Mesendoderm (in vitro differentiated cells): ENCODE results near the gene EIF5B.

Experiments
- DNase-seq: peaks from one replicate; pipeline ENCODE4 v3.0.0; 2013
- H2AK5ac ChIP-seq: 2 replicates; pipeline ENCODE4 v1.6.1; 2013; ENCODE audit warnings: low read length, inconsistent platforms
- H2BK120ac ChIP-seq: 2 replicates; pipeline ENCODE4 v1.6.1; 2013; ENCODE audit warnings: low read depth, mild to moderate bottlenecking, low read length, moderate library complexity, mixed read lengths
- H2BK15ac ChIP-seq: replicated peaks from 2 replicates; pipeline ENCODE4 v1.6.1; 2013; ENCODE audit warnings: low read depth, mild to moderate bottlenecking, moderate library complexity
- H2BK5ac ChIP-seq: 2 replicates; pipeline ENCODE4 v1.6.1; 2013; ENCODE audit warnings: low read length, inconsistent platforms
- H3K18ac ChIP-seq: 2 replicates; pipeline ENCODE4 v1.6.1; 2013; ENCODE audit warnings: mild to moderate bottlenecking, low read length, mixed read lengths
- H3K23ac ChIP-seq: one replicate; pipeline ENCODE4 v1.6.1; 2013; ENCODE audit warnings: low read length
- H3K27ac ChIP-seq: 2 replicates; pipeline ENCODE4 v1.5.1; 2013; ENCODE audit warnings: low read depth, mild to moderate bottlenecking, inconsistent platforms, low read length, moderate library complexity
- H3K27me3 ChIP-seq: 2 replicates; pipeline ENCODE4 v1.6.1; 2013; ENCODE audit warnings: low read length, control low read depth, mild to moderate bottlenecking, inconsistent platforms; ENCODE audit not compliant: insufficient read depth, poor library complexity
- H3K36me3 ChIP-seq: 2 replicates; pipeline ENCODE4 v1.6.1; 2013; ENCODE audit warnings: low read length, inconsistent platforms; ENCODE audit not compliant: control insufficient read depth, insufficient read depth
- H3K4ac ChIP-seq: one replicate; pipeline ENCODE4 v1.6.1; 2013; ENCODE audit warnings: low read depth, mild to moderate bottlenecking, low read length, moderate library complexity
- H3K4me1 ChIP-seq: 2 replicates; pipeline ENCODE4 v1.6.1; 2013; ENCODE audit warnings: low read depth, low read length, inconsistent platforms; ENCODE audit not compliant: control insufficient read depth
- H3K4me2 ChIP-seq: 2 replicates; pipeline ENCODE4 v1.6.1; 2013; ENCODE audit warnings: low read length
- H3K4me3 ChIP-seq: 2 replicates; pipeline ENCODE4 v1.5.1; 2013; ENCODE audit warnings: mild to moderate bottlenecking, low read length
- H3K56ac ChIP-seq: one replicate; pipeline ENCODE4 v1.6.1; 2013; ENCODE audit warnings: low read length
- H3K79me1 ChIP-seq: 2 replicates; pipeline ENCODE4 v1.6.1; 2013; ENCODE audit warnings: low read length, inconsistent platforms
- H3K79me2 ChIP-seq: 2 replicates; pipeline ENCODE4 v1.6.1; 2013; ENCODE audit warnings: mild to moderate bottlenecking, low read length; ENCODE audit not compliant: control insufficient read depth, insufficient read depth
- H3K9ac ChIP-seq: 2 replicates; pipeline ENCODE4 v1.6.1; 2013; ENCODE audit warnings: low read length, inconsistent platforms
- H4K5ac ChIP-seq: one replicate; pipeline ENCODE4 v1.6.1; 2013; ENCODE audit warnings: low read length
- H4K8ac ChIP-seq: one replicate; pipeline ENCODE4 v1.6.1; 2013; ENCODE audit warnings: low read depth, mild to moderate bottlenecking, control low read depth, low read length, moderate library complexity
- WGBS: extraction: QIAGEN DNeasy Blood & Tissue Kit; methylation state at CpG from one replicate; pipeline ENCODE4 v1.1.7; 2013; ENCODE audit warnings: low lambda C conversion rate, missing lambda C conversion rate; ENCODE audit not compliant: insufficient coverage; ENCODE audit errors: extremely low coverage; 5-methylcytosine and 5-hydroxymethylcytosine counted together

The EIF5B gene

DNA sequence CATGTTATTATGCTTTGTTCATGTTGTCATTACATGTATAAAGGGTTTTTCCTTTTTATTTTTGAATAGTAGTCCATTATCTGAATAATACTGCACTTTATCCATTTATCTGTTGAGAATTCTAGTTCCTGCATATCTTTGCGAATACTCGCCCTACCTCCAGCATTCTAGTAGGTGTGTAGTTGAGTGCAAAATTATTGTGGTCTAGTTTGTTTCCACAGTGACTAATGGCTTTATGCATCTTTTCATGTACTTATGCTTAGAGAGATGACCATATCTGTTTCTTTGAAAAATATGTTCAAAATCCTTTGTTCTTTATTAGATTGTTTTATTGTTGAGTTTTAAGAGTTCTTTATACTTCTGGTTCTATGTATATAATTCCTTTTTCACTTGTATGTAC, 48.8 kb downstream of the EIF5B start:
- Histone ChIP-seq H3K4me3 (no peak overlapping the region), H3K36me3 (peaks cover 2% of the 10 kb centered on the region), H3K4me1 (no peaks in the 10 kb centered on the region), H3K27me3 (no peaks in the 10 kb centered on the region), H3K18ac (no peak overlapping the region), H3K56ac (no peak overlapping the region), H2BK15ac (no peak overlapping the region), H2AK5ac (no peak overlapping the region), H2BK5ac (no peak overlapping the region), H4K5ac (no peak overlapping the region), H3K4me2 (no peak overlapping the region), H3K79me2 (no peaks in the 10 kb centered on the region), H3K27ac (no peak overlapping the region), H3K9ac (no peak overlapping the region), H3K79me1 (no peaks in the 10 kb centered on the region), H4K8ac (no peak overlapping the region), H2BK120ac (no peak overlapping the region), H3K4ac (no peak overlapping the region), H3K23ac (no peak overlapping the region)
- no peak for DNase-seq
- WGBS = no CpG with 5 or more reads among the region's 2 CpGs

DNA sequence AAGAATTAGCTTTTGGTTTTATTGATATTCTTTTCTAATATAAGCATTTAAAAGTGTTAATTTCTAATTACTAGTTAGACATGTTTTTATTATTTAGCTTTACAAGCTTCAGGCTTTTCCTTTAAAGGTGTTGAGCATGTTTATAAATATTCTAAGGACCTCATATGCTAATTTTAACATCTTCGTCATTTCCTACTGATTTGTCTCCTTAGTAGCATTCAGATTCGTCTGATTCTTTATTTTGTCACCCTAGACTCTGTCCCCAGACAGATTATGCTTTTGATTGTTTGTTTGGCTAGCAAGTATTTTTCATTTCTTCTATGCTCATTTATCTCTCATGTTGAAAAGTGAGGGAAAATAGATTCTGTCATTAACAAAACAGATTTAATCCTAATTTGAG, 51.7 kb downstream of the EIF5B start:
- Histone ChIP-seq H3K4ac (no peak overlapping the region), H4K5ac (no peak overlapping the region), H2AK5ac (no peak overlapping the region), H3K27ac (no peak overlapping the region), H2BK5ac (no peak overlapping the region), H2BK120ac (no peak overlapping the region), H3K23ac (no peak overlapping the region), H3K79me1 (no peaks in the 10 kb centered on the region), H4K8ac (no peak overlapping the region), H3K9ac (no peak overlapping the region), H3K4me1 (no peaks in the 10 kb centered on the region), H3K4me3 (no peak overlapping the region), H3K79me2 (no peaks in the 10 kb centered on the region), H3K36me3 (peaks cover 6% of the 10 kb centered on the region), H3K56ac (no peak overlapping the region), H2BK15ac (no peak overlapping the region), H3K4me2 (no peak overlapping the region), H3K27me3 (no peaks in the 10 kb centered on the region), H3K18ac (no peak overlapping the region)
- no peak for DNase-seq
- no CpG with 5 or more reads among the region's 2 CpGs for WGBS

DNA sequence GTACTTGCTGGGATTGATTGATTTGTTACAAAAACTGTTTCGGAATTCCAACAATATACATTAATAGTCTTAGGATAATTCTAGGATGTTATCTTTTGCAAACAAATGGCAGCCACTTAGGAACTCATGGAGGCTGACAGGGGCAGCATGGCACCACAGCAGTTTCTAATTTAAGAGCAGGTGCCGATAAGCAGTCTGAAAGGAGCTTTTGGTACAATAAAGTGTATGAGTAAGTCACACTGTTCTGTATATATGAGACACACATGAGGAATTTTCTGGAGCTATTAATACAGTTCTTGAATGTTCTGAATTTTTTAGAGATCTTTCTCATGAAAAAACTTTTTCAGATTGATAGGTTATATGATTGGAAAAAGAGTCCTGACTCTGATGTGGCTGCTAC, 52.2 kb downstream of the EIF5B start:
- Histone ChIP-seq H3K56ac (no peak overlapping the region), H3K27me3 (no peaks in the 10 kb centered on the region), H3K9ac (no peak overlapping the region), H2BK15ac (no peak overlapping the region), H3K23ac (no peak overlapping the region), H3K4me3 (no peak overlapping the region), H2BK120ac (no peak overlapping the region), H3K79me2 (no peaks in the 10 kb centered on the region), H3K4ac (no peak overlapping the region), H2AK5ac (no peak overlapping the region), H3K18ac (no peak overlapping the region), H3K79me1 (no peaks in the 10 kb centered on the region), H3K36me3 (peaks cover 6% of the 10 kb centered on the region), H3K27ac (no peak overlapping the region), H4K8ac (no peak overlapping the region), H3K4me1 (no peaks in the 10 kb centered on the region), H4K5ac (no peak overlapping the region), H3K4me2 (no peak overlapping the region), H2BK5ac (no peak overlapping the region)
- WGBS = 100% methylated on average over 1 of the region's 2 CpGs
- no peak for DNase-seq

DNA sequence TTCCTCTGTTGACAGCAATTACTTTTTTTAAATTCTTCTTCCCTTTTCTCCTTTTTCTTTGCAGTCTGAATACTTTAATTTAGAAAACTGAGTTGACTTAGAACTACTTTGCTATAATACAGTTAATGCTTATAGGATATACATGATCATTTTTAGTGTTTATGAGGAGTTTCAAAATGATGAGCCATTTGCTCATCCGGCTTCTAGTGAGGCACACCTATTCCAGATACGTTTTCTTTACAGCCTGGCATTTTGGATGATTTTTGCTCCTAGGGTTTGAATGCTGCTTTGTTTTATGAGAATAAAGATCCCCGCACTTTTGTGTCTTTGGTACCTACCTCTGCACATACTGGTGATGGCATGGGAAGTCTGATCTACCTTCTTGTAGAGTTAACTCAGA, 52.8 kb downstream of the EIF5B start:
- no peak overlapping the region for H3K23ac ChIP-seq
- no peak overlapping the region for H2BK120ac ChIP-seq
- H4K5ac ChIP-seq = no peak overlapping the region
- no peak overlapping the region for H3K4ac ChIP-seq
- no peak for DNase-seq
- no peaks in the 10 kb centered on the region for H3K79me2 ChIP-seq
- no peaks in the 10 kb centered on the region for H3K79me1 ChIP-seq
- no peak overlapping the region for H2BK15ac ChIP-seq
- no peak overlapping the region for H3K27ac ChIP-seq
- H3K4me3 ChIP-seq = no peak overlapping the region
- no peak overlapping the region for H2BK5ac ChIP-seq
- H3K27me3 ChIP-seq = no peaks in the 10 kb centered on the region
- peaks cover 6% of the 10 kb centered on the region for H3K36me3 ChIP-seq
- no peak overlapping the region for H4K8ac ChIP-seq
- H3K18ac ChIP-seq = no peak overlapping the region
- H2AK5ac ChIP-seq = no peak overlapping the region
- no peak overlapping the region for H3K9ac ChIP-seq
- no CpG with 5 or more reads among the region's 3 CpGs for WGBS
- no peaks in the 10 kb centered on the region for H3K4me1 ChIP-seq
- H3K56ac ChIP-seq = no peak overlapping the region
- H3K4me2 ChIP-seq = no peak overlapping the region

DNA sequence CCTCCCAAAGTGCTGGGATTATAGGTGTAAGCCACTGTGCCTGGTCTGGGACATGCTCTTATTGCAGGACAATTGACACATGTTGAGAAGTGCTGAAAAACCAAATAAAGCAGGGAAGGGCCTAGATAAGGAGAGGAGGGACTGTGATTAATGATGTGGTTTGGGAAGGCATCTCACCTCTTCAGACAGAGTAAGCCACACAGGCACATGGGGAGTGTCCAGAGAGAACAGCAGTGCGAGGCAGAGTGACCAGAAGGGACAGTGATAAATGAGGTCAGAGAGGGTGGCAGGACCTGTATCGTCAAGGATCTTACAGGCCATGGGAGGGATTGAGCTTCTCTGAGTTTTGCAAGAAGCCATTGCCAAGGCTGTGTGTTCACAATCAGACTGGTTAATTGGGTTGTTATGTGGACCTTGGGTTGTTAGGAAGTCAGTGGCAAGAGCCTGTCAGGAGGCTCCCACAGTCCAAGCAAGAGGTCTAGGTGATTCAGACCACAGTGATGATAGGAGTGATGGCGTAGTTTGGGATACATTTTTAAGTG, 58.5 kb downstream of the EIF5B start:
- H3K79me2 ChIP-seq = no peaks in the 10 kb centered on the region
- no peak overlapping the region for H3K4me3 ChIP-seq
- H3K27me3 ChIP-seq = no peaks in the 10 kb centered on the region
- no peak overlapping the region for H3K9ac ChIP-seq
- no peaks in the 10 kb centered on the region for H3K4me1 ChIP-seq
- no peak overlapping the region for H2BK15ac ChIP-seq
- no peak overlapping the region for H3K56ac ChIP-seq
- no peaks in the 10 kb centered on the region for H3K79me1 ChIP-seq
- H3K4me2 ChIP-seq = no peak overlapping the region
- H2AK5ac ChIP-seq = no peak overlapping the region
- no peak overlapping the region for H2BK5ac ChIP-seq
- DNase-seq = no peak
- H3K4ac ChIP-seq = no peak overlapping the region
- no peak overlapping the region for H4K8ac ChIP-seq
- no peak overlapping the region for H3K23ac ChIP-seq
- peaks cover 9% of the 10 kb centered on the region for H3K36me3 ChIP-seq
- no peak overlapping the region for H3K18ac ChIP-seq
- H3K27ac ChIP-seq = no peak overlapping the region
- H4K5ac ChIP-seq = no peak overlapping the region
- H2BK120ac ChIP-seq = no peak overlapping the region
- no CpG with 5 or more reads among the region's 3 CpGs for WGBS

DNA sequence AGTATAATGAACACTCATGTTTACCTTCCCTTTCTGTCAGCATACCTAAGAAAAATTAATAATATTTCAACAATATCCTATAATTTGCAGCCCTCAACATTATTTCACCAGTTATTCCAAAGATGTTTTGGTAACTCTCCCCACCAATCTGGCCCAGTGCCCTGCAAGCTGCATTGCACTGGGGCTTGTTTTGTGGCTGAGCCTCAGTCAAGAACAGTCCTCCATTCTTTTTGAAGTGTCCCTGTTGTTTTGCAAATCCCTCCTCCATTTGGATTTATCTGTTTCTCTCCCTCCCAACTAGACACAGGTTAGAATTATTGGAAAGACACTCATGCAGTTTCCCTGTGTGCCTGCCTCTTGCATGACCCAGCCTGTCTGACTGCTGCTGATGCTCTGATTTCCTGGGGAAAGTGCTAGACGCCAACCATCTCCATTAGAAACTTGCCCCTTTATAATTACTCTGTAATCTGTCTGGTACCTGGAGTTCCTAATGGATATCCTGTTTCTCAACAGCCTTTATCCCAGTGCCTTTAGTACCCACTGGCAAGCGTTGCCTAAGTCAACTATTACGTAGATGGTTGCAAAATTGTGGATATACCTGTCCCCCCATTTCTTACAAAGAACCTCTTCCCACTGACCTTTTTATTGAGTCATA, 60.2 kb downstream of the EIF5B start:
- Histone ChIP-seq H3K79me2 (no peaks in the 10 kb centered on the region), H2BK5ac (no peak overlapping the region), H4K5ac (no peak overlapping the region), H2AK5ac (no peak overlapping the region), H4K8ac (no peak overlapping the region), H3K9ac (no peak overlapping the region), H3K56ac (no peak overlapping the region), H3K4me2 (no peak overlapping the region), H2BK15ac (no peak overlapping the region), H2BK120ac (no peak overlapping the region), H3K27ac (no peak overlapping the region), H3K4me1 (no peaks in the 10 kb centered on the region), H3K36me3 (peaks cover 8% of the 10 kb centered on the region), H3K4me3 (no peak overlapping the region), H3K4ac (no peak overlapping the region), H3K27me3 (no peaks in the 10 kb centered on the region), H3K18ac (no peak overlapping the region), H3K79me1 (no peaks in the 10 kb centered on the region), H3K23ac (no peak overlapping the region)
- no peak for DNase-seq
- no CpG with 5 or more reads among the region's 3 CpGs for WGBS
